NK-92 (cell line): ENCODE measurements around the gene RAB6B.

Experiments used
- DNase-seq: peaks from one replicate; lab custom pipeline; 2025; ENCODE audit not compliant: unreplicated experiment; lab: John Stamatoyannopoulos, UW

Gene RAB6B

GRCh38 chr3:133838916-133839800, 56.5 kb downstream of the RAB6B start:
- DNase-seq: no peak

GRCh38 chr3:133838296-133838789, 57.3 kb downstream of the RAB6B start:
- no peak for DNase-seq

- no peak for DNase-seq
Observed at GRCh38 chr3:133837487-133838295, 58.0 kb downstream of the RAB6B start.

DNA sequence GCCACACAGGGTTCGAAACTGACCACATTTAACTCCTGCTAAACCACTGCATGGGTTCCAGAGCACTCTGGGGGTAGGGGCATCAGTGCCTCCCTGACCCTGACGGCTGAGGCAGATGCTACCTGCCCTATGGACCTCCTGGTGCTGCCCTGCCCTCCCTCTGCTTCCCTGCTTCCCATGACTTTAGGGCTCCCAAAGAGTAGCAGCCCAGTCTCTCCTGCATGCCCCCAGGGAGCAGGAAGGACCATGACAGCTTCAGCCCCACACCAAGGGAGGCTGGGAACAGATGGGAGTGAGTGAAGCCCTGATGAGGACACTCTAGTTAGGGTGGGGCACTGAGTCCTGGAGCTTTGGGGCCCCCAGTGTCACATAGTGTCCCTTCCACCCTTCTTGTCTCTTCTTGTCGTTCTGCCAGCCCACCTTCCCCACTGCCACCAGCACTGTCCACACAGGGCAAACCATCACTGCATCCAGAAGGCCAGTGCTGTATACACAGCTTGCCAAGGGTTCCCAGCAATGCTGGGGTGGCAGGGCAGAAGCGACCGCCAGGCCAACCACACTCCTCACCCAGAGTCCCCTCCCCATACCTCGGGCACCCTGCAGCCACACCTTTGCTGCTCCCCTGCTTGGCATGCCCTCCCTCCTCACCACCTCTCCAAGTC, 59.1 kb downstream of the RAB6B start:
- DNase-seq: no peak

DNA sequence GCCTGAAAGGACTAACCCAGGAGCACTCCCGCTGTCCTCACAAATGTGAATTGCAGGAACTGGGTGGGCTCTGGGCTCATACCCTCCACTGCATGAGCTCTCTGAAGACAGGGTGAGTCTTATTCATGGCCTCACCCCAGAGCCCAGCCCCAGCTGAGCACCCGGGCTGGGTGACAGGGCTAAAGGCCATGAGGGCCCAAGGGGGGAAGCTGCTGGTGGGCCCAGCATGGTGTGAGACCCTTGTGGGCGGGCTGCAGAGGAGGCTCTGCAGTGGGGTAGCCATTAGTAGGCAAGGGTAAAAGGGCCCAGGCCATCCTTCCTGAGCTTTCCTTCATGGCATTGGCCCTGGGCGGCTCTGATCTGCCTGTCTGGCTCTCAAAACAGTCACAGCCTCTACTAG, 59.7 kb downstream of the RAB6B start:
- no peak for DNase-seq

DNA sequence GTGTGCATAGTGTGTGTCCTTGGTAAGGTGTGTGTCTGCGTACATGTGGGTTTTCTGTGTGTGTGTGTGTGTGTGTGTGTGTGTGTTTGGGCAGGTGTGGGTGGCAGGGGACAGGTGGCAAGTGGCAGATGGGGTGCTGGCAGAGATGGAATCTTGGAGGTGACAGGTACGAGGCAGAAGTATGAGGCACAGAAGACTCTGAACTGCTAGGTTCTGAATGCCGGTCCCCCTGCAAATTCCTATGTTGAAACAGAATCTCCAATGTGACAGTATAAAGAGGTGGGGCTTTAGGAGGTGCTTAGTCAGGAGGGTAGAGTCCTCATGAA, 60.3 kb downstream of the RAB6B start:
- no peak for DNase-seq

DNA sequence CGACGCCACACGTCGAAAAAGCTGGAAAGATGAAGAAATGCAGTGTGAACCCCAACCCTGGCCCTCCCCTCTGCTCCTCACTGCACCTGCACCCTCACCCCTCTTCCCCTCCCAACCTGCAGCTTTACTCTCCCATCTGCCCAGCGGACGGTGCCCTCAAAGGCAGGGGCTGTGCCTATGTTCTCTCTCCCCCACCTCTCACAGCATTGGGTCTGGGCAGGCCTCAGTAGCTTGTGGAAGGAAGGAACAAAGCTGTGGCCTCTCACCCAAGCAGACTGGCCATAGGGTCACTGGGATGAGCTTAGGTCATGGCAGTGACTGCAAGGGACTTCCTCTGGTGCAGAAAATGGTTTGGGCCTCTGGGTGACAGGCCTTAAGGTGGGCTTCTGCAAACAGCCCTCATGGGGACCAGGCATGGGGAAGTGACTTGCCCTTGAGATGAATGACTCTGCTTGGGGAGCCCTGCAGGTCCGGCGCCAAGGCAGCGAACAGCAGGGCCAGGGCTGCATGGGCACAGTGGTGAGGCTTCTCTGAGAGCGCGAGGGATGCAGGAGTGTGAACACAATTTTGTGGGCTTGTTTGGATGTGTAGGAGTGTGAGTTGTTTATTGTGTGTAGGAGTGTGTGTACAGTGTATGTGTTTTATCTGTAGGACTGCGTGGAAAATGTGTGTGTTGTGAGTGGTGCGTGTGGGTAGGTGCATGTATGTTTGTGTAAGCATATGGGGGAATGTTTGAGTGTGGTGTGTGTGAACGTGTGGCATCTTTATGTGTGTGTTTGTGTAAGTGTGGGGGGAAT, 60.9 kb downstream of the RAB6B start:
- DNase-seq: no peak

DNA sequence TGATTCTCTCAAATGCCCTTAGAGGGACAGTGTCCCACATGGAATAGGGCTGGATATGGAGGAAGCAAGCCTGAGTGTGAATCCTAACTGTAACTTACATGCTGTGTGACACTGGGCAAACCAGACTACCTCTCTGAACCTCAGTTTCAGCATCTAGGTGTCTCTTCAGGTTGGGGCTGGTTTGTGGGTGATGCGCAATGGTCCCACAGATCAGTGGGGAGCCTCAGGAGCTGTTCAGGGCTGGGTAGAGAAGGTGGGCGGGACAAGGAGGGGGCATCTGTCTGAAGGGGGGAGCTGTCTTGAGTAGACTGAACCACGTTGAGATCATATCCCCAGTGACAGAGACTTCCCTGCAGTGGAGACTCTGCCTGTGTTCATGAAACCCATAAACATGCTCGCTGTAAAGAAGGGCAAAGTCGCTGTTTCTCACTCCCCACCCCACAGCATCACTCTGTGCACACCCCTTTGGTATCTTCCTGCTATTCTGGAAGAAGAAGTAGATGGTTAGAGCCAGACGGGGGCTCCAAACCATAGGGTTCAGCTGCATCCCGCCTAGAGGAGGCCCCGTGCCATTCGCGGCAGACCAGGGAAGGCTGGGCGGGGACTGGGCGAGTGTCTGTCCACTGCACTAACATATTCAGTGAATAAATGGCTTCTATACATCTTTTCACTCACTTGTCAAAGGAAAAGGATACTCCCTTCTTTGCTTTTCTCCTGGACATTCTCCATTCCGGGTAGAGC, 61.6 kb downstream of the RAB6B start:
- no peak for DNase-seq

- no peak for DNase-seq
Observed at GRCh38 chr3:133833267-133833666, 62.4 kb downstream of the RAB6B start.

DNA sequence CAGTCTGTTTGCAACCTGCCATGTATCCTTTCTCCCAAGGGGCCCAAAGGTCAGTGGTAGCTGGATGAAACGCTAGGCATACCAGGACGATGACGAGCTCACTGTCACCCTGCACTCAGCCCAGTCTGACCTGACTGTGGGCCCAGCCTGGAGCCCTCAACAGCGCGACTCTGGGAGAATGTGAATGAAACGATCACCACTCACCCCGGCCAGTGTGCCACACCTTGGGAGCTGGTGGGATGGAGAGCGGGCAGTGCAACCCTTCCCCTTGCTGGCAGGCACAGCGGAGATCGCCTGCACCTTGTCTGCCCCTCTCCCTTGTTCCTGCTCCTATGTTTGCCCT, 62.9 kb downstream of the RAB6B start:
- no peak for DNase-seq

DNA sequence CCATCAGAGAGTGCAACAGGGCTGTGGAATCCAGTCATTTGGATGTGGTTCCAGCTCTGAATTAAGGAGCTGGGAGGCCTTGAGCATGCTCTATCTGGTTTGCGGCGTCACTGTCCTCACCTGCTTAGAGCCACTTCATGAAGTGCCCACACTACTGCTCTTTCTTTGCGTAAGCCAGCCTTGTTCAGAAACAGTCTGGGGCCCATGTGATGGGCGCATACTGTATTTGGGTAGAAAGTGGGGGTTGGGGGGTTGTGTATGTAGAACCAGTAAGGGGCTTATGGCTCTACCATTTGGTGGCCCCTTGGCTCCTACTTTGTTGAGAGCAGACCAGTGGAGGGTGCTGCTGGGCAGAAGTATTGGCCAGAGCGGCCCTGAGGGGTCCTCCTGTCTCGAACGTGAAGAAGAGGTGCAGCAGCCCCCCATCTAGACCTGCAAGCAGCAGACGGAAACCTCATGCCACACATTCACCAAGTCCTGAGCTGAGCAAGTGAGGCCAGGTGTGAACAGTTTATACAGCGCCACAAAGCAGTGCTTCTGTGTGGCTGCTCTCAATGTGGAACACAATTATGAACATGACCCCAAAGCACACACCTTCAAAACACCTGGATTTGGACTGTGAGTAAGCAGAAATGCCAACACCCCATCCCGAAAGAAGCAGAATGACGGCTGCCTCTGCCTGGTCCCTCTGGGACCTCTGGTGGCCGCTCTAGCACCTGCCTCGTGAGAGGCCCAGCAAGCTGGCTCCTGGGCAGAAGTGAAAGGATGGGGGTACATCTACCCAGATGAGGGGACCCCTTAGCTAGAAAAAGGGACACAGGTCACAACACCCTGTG, 63.5 kb downstream of the RAB6B start:
- no peak for DNase-seq

GRCh38 chr3:133830071-133830470, 65.6 kb downstream of the RAB6B start:
- no peak for DNase-seq

DNA sequence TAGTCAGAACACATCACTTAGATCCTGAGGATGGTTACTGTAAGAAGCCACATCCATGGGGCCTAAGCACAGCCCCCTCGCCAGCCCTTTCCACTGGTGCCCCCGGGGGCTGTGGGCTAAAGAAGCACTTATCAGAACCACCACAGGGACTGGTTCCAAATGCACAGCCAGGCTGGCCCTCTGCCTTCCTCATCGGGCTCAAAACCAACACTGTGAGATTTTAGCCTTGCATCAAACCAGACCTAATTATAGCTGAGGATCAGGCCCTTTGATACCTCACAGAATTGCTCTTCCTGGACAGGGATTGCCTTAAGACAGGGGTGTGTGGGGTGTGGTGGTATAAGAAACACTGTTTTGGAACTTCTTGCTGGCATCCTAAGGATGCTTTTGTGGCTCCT, 66.4 kb downstream of the RAB6B start:
- no peak for DNase-seq

DNA sequence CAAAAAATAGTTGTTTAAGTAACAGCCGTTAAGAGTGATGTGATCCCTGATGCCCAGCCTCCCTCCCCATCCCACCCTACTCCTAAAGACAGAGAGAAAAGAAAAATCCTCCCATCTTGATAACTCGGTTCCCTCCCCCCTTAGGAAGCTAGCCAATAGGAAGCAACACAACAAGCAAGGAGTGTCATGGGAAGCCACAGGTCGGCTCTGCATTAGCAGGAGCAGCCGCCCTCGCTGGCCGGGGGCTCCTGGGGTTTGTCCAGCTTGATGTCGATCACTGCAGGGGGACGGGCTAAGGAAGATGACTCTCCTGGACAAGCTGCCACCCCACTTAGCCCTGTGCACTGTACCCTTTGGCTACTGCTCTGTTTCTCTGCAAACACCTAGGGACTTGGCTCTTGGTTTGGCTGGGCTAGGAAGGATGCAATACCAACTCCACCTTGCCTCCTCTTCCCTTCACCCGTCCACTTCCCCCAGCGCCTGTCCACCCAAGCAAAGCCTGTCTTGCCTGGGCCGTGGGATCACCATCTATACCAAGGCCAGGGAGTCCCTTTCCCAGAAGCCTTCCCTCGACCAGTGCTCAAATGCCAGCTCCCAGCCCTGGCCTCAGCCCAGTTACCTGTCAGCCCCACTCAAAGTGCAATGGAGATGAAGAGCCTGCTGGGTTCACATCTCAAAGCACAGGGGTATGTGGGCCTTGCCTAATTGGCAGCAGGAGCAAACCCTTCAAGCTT, 66.9 kb downstream of the RAB6B start:
- no peak for DNase-seq

- DNase-seq: no peak
Observed at GRCh38 chr3:133827684-133828083, 68.0 kb downstream of the RAB6B start.

DNA sequence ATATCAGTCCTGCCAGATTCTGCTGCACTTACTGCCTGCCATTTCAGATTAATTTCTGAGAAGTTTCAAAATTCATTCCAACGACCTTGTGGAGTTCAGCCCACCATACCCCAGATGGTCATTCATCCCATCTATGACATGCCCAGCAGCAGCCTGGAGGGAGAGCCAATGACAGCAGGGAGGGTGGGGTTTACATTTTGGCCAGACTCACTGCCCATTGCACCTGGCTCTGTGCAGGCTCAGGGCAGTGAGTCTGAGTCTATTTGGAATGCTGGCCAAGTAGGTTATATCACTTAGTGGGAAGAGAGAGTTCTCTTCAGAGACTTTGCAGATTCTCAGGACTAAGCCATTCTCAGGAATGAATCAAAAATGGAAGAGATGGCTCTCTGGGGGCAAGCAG, 68.5 kb downstream of the RAB6B start:
- no peak for DNase-seq

GRCh38 chr3:133825969-133826727, 69.5 kb downstream of the RAB6B start:
- no peak for DNase-seq

DNA sequence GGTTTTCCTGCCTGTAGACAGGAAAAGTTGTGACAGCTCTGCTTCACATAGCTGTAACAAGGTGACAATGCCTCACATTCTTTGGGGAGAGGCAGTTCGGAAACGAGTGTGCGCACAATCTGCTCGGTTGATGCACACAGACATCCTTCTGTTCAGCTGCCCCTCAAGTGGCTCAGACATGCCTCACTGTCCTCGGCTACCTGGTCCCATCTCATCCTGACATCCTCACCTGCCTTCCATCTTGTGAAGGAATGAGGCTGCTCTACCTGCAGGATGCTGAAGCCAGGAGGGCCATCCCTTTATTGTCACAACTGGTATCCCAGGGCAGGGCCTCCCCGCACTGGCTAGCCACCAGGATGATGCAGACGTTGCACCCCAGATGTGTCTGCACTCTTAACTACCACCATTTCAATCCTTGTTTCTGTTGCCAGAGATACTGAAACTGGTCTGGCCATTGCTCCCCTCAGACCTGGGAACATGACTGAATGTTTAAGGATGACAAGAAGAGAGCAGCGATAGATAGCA, 70.7 kb downstream of the RAB6B start:
- no peak for DNase-seq
